Suprapubic skin (tissue), 4 donors: ENCODE results near the gene ULK4. TPM values are rescaled to one million over a fixed set of nuclear protein-coding genes. Genes with fewer than 3 reads are reported as not detected.

ENCODE experiments used
- DNase-seq, 2 donors: peaks; one replicate each; pipeline ENCODE4 v3.0.0-alpha.2; 2019; ENCODE audit warnings: low spot score in 2 of 2
- H3K27ac ChIP-seq: fragments of 200-600 bp; sonication (generic); one replicate; pipeline ENCODE4 v1.5.1; 2019
- H3K27me3 ChIP-seq: fragments of 200-600 bp; sonication (generic); one replicate; pipeline ENCODE4 v1.5.1; 2019
- H3K36me3 ChIP-seq: fragments of 200-600 bp; sonication (generic); one replicate; pipeline ENCODE4 v1.5.1; 2019
- H3K4me1 ChIP-seq: fragments of 200-600 bp; sonication (generic); one replicate; pipeline ENCODE4 v1.5.1; 2019
- H3K4me3 ChIP-seq: fragments of 200-600 bp; sonication (generic); one replicate; pipeline ENCODE4 v1.5.1; 2019; ENCODE audit warnings: mild to moderate bottlenecking
- H3K9me3 ChIP-seq: fragments of 200-600 bp; sonication (generic); one replicate; pipeline ENCODE4 v1.5.1; 2019
- EP300 ChIP-seq: sonication (generic); formaldehyde crosslinking; IDR thresholded peaks from one replicate; pipeline ENCODE4 v1.6.1; 2017; ENCODE audit warnings: antibody characterized with exemption
- POLR2A ChIP-seq, 2 donors: fragments of 450-650 bp; IDR thresholded peaks; one replicate each; pipeline ENCODE4 v1.6.1; 2017; ENCODE audit warnings: antibody characterized with exemption in 2 of 2, mild to moderate bottlenecking in 2 of 2, moderate library complexity in 2 of 2
- POLR2AphosphoS5 ChIP-seq, 3 donors: sonication (generic); formaldehyde crosslinking; IDR thresholded peaks; one replicate each; pipeline ENCODE4 v1.6.1; 2017; ENCODE audit warnings: antibody characterized with exemption in 3 of 3
- WGBS: methylation state at CpG from one replicate; pipeline ENCODE4 v1.1.5; 2018; 5-methylcytosine and 5-hydroxymethylcytosine counted together
- total RNA-seq, 4 donors: library from RNA; depleted of rRNA; stranded (reverse); fragments of >200 nt; gene quantifications; one replicate each; pipeline ENCODE4 v1.1.0, GENCODE V29; 2016
- TF ChIP-seq, protein P1 (sequence below), 2 donors: fragments of 200-600 bp in 1 of 2; fragments of 450-650 bp in 1 of 2; sonication (generic) in 1 of 2; IDR thresholded peaks; one replicate each; pipeline ENCODE4 v1.5.1; 2016 to 2019; ENCODE audit warnings: antibody characterized with exemption in 2 of 2, mild to moderate bottlenecking in 1 of 2, moderate library complexity in 1 of 2

The ULK4 gene
- total RNA-seq, 4 donors from 2014 or later, result 11.7 to 21.7 (median 16.6) TPM

DNA sequence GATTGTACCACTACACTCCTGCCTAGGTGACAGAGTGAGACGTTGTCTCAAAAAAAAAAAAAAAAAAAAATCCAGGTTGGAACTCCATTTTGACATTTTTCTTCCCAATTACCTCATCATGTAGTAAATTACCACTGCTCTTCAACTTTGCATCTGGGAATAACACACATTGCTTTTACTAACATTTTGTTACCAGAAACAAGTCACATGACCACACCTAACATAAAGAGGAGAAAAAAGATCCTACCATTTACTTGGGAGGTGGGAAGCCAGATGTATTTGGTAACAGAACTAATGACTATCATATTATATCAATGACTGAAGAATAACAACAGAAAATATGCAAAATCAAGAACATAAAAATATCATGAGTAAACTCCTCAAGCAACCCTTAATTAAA, 49.6 kb downstream of the ULK4 start:
- H3K27me3 ChIP-seq, result no peaks in the 10 kb centered on the region
- DNase-seq, result no peak
- H3K27ac ChIP-seq, result no peak overlapping the region
- no peaks in the 10 kb centered on the region for H3K9me3 ChIP-seq
- TF ChIP-seq, protein P1, sequence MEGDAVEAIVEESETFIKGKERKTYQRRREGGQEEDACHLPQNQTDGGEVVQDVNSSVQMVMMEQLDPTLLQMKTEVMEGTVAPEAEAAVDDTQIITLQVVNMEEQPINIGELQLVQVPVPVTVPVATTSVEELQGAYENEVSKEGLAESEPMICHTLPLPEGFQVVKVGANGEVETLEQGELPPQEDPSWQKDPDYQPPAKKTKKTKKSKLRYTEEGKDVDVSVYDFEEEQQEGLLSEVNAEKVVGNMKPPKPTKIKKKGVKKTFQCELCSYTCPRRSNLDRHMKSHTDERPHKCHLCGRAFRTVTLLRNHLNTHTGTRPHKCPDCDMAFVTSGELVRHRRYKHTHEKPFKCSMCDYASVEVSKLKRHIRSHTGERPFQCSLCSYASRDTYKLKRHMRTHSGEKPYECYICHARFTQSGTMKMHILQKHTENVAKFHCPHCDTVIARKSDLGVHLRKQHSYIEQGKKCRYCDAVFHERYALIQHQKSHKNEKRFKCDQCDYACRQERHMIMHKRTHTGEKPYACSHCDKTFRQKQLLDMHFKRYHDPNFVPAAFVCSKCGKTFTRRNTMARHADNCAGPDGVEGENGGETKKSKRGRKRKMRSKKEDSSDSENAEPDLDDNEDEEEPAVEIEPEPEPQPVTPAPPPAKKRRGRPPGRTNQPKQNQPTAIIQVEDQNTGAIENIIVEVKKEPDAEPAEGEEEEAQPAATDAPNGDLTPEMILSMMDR (IDR thresholded peaks at IDR 0.05), result no peak
- TF ChIP-seq POLR2AphosphoS5 (IDR thresholded peaks at IDR 0.05) (no peak), EP300 (no peak), POLR2A (IDR thresholded peaks at IDR 0.05) (no peak)
- H3K36me3 ChIP-seq, result peaks cover 6% of the 10 kb centered on the region
- H3K4me1 ChIP-seq, result no peaks in the 10 kb centered on the region
- H3K4me3 ChIP-seq, result no peak overlapping the region
- 89% methylated on average over 1 of the region's 1 CpG for WGBS

DNA sequence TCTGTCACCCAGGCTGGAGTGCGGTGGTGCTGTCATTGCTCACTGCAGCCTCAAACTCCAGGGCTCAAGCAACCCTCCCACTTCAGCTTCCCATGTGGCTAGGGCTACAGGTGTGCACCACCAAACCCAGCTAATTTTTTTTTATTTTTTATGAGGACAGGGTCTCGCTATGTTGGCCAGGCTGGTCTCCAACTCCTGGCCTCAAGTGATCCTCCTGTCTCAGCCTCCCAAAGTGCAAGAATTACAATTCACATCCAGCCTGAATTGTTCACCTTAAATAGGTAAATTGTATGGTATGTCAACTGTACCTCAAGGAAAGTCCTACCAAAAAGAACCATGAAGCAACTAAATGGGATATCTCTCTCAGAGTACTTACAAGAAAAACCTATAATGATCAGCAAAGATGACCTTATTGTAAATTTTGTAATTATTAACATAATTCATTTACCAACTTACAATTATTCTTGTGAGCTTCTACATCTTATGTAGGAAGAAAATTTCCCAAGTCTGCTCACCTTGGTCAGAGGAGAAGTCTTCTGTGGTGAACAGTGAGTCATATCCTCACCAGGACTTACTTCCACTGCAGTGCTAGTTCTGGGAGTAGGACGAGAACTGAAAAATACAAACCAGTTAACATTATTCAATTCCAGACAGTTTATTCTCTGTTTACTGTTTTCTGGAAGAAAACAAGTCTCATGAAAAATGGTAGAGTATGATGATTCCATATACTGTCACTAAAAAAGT, 54.4 kb downstream of the ULK4 start:
- Histone ChIP-seq H3K27me3 (no peaks in the 10 kb centered on the region), H3K4me1 (no peaks in the 10 kb centered on the region), H3K9me3 (no peaks in the 10 kb centered on the region), H3K27ac (no peak overlapping the region), H3K4me3 (no peak overlapping the region), H3K36me3 (peaks cover 10% of the 10 kb centered on the region)
- WGBS, result 91% methylated on average over 3 of the region's 3 CpGs
- TF ChIP-seq EP300, result no peak
- TF ChIP-seq, protein P1 (IDR thresholded peaks at IDR 0.05), result no peak
- TF ChIP-seq POLR2AphosphoS5 (IDR thresholded peaks at IDR 0.05), result no peak
- no peak for TF ChIP-seq POLR2A (IDR thresholded peaks at IDR 0.05)
- DNase-seq, result no peak

DNA sequence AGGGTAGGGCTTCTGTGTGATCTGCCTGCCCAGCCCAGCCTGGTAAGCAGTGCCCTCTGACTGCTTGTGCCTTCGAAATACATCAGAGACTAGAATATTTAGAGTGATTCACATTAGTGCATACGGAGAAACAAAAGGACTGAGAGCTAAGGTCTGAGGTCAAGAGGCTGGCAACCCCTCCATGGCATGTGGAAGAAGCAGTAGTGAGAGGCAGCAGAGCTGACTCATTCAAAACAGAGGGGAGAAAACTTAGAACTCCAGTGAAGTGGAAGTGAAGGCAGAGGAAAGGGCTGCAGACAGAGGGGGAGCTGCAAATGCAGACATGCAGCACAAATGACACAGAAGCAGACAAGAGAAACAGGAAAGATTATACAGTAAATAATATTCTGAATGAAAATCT, 61.6 kb downstream of the ULK4 start:
- DNase-seq, result no peak
- Histone ChIP-seq H3K36me3 (peaks cover 8% of the 10 kb centered on the region), H3K27me3 (no peaks in the 10 kb centered on the region), H3K4me3 (no peak overlapping the region), H3K4me1 (no peaks in the 10 kb centered on the region), H3K9me3 (no peaks in the 10 kb centered on the region), H3K27ac (no peak overlapping the region)
- TF ChIP-seq POLR2AphosphoS5 (IDR thresholded peaks at IDR 0.05) (no peak), EP300 (no peak), POLR2A (IDR thresholded peaks at IDR 0.05) (no peak)
- TF ChIP-seq, protein P1 (IDR thresholded peaks at IDR 0.05), result no peak
- 76% methylated on average over 2 of the region's 2 CpGs for WGBS

DNA sequence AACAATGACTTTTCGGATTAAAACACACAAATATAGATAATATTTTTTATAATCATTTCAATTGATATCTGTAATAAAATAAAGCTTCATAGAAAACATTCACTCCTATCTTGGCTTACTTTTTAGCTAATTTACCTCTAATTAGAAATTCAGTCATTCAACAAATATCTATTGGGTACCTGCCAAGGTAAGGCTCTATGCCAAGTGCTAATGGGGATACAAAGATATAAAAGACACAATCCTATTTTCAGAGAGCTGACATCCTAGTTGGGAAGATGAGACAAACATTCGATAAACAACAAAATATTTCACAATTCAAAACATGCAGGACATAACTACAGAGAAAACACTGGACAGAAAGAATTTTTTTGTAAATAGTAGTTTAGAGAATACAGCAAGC, 63.3 kb downstream of the ULK4 start:
- no peak overlapping the region for H3K27ac ChIP-seq
- H3K9me3 ChIP-seq, result no peaks in the 10 kb centered on the region
- no peak overlapping the region for H3K4me3 ChIP-seq
- TF ChIP-seq POLR2A (IDR thresholded peaks at IDR 0.05) (no peak), POLR2AphosphoS5 (IDR thresholded peaks at IDR 0.05) (no peak), EP300 (no peak)
- TF ChIP-seq, protein P1 (IDR thresholded peaks at IDR 0.05), result no peak
- H3K4me1 ChIP-seq, result no peaks in the 10 kb centered on the region
- WGBS, result 77% methylated on average over 2 of the region's 2 CpGs
- H3K36me3 ChIP-seq, result peaks cover 8% of the 10 kb centered on the region
- no peak for DNase-seq
- no peaks in the 10 kb centered on the region for H3K27me3 ChIP-seq

DNA sequence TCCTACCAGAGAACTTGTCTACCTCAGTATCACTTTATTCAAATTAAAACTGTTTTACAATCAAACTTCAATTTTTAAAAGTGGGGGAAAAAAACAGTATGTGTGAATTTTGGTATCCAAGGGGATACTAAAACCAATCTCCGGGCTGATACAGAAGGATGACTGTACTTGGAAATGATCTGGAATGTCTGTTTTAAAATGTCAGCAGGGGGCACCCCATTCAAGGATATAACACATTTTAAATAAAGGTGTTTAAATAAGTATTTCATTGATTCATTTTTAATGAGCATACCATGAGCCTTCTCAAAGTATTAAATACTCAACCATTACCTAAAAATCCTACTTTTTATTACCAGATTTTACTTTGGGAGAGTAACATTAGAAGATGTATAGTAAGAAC, 67.9 kb downstream of the ULK4 start:
- Histone ChIP-seq H3K36me3 (no peaks in the 10 kb centered on the region), H3K4me1 (no peaks in the 10 kb centered on the region), H3K4me3 (no peak overlapping the region), H3K27ac (no peak overlapping the region), H3K9me3 (no peaks in the 10 kb centered on the region), H3K27me3 (no peaks in the 10 kb centered on the region)
- no peak for DNase-seq
- TF ChIP-seq, protein P1 (IDR thresholded peaks at IDR 0.05), result peak; percentile 18 to 26
- no peak for TF ChIP-seq EP300
- 20% methylated on average over 1 of the region's 1 CpG for WGBS
